Epidermal melanocyte (primary cell): Measurements from ENCODE around the gene NAALADL2.
"Not testable (repeated sequence)": the region's sequence is repeated elsewhere in the genome, so short reads cannot be mapped to it uniquely, and the experiment has no call there.

Experiments
- DNase-seq: peaks from one replicate; pipeline ENCODE4 v3.0.0; 2011; ENCODE audit warnings: low spot score; ENCODE audit not compliant: insufficient read length

The NAALADL2 gene

DNA sequence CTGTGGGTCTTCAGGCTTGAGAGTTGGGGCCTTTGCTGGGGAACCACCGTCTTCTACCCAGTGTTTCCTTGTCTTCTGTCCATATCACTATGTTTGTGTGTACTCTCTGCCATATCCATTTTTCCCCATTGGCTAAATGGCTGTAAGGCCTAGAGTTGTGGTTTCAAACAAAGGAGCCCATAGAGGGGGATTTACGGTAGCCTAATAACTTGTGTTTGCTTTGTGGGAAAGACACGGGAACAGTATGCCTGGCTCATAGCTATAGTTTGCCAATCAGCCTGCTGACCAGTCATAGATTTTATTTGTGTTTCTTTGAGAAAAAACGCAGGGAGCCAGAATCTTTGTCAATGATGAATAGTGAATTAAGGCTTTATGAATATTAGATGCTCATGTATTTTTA lies 554.8 kb downstream of the NAALADL2 start:
- no peak for DNase-seq

DNA sequence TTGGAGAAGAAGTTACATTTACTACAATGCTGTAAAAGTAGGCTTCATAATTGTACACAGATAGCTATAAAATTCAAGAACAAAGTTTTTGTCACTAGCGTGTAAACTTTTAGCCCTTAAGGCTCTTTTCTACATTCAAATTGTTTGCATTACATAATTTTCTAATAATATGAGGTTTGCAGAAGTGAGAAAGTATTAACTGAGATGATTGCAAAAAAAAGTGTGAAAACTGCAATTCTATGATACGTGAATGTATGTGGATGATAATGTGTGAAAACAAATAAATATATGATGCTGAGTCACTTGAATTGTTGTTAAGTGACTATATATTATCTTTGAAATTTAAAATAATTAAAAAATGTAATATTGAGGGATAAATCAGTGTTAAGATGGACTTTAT lies 557.5 kb downstream of the NAALADL2 start:
- no peak for DNase-seq

DNA sequence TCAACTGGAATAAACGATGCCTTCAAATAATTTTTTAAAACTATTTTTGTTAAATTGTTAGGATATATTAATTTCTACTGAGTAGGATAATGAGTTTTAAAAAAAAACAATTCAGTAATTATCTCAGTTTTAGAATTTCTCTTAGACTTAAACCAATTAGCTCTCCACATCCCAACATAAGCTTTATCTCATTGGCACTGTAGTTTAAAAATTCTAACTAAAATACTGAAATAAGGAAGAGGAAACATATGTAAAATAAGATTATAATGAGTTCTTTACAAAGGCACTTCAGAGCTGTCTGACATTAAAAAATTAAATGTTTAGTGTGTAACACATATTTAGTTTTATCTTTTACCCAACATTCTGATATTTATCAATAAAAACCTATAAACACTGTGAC lies 558.3 kb downstream of the NAALADL2 start:
- no peak for DNase-seq

DNA sequence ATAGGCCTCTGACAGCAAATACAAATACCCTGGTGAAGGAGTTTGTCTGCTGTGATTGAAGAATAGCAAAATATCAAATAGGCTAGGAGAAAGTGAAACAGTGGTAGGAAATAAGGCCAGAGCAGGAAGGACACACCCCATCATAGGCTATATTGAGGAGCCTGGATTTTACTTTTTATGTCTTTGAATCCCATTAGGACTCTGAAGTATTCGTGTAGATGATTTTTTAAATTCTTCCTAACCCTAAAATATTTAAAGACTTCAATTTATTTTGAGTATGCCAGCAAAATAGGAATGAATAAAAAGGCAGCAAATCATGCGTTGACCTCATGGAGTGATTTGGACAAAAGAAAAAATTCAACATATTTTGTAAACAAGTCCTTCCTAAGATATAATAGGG lies 562.8 kb downstream of the NAALADL2 start:
- no peak for DNase-seq

DNA sequence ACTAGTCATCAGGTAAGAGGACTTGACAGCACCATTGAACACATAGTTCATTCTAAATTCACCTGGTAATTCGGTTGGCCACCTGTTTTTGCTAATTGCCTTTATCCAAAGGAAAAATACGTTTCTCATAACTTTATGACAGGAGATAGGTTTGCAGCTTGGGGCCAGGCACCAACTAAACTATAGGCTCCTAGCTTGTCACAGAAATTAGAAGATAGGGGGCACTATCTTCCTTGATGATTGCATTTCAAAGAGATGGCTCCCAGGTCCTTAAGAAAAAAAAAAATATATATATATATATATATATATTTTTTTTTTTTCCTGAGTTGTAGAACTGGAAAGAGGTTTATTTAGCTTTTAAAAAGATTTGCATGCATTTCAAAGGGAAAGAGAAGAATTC lies 563.6 kb downstream of the NAALADL2 start:
- DNase-seq, result no peak

DNA sequence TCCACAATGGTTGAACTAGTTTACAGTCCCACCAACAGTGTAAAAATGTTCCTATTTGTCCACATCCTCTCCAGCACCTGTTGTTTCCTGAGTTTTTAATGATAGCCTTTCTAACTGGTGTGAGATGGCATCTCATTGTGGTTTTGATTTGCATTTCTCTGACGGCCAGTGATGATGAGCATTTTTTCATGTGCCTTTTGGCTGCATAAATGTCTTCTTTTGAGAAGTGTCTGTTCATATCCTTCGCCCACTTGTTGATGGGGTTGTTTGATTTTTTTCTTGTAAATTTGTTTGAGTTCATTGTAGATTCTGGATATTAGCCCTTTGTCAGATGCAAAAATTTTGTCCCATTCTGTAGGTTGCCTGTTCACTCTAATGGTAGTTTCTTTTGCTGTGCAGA lies 564.7 kb downstream of the NAALADL2 start:
- DNase-seq, result not testable (repeated sequence)

DNA sequence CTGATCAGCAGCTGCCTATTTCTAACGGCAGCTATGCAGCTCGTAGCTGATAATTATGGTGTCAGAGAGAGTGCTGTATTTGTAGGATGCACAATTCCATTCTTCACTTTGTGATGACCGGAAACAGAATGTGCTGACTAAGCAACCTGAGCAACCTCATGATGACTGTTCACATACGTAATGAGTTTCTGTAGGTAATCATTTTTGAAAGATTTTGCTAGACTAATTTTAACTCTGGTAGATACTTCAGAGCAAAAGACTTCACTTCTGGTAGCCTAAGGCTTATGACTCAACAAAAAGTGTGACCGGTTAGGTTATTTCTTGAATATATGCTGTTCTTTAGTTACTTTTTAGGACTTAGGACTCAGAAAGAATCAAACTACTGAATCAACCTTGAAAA lies 567.7 kb downstream of the NAALADL2 start:
- DNase-seq, result no peak

DNA sequence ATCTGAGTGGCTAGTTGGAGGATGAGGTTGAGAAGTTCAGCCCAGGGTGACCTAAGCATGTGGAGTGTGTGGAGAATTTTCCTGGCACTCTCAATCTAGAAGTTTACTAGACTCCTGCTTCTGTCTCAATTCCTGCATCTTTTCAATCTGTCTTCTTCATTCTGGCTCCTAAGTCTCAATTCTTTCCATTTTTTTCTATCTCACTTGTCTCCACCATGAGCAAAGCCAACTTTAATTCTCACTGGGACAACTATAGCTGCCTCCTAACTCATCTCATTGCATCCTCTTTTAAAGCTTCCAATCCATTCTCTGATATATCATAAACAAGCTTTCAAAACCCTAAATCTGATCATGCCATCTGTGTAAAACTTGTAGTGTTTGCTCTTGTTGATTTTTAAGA lies 569.3 kb downstream of the NAALADL2 start:
- no peak for DNase-seq

DNA sequence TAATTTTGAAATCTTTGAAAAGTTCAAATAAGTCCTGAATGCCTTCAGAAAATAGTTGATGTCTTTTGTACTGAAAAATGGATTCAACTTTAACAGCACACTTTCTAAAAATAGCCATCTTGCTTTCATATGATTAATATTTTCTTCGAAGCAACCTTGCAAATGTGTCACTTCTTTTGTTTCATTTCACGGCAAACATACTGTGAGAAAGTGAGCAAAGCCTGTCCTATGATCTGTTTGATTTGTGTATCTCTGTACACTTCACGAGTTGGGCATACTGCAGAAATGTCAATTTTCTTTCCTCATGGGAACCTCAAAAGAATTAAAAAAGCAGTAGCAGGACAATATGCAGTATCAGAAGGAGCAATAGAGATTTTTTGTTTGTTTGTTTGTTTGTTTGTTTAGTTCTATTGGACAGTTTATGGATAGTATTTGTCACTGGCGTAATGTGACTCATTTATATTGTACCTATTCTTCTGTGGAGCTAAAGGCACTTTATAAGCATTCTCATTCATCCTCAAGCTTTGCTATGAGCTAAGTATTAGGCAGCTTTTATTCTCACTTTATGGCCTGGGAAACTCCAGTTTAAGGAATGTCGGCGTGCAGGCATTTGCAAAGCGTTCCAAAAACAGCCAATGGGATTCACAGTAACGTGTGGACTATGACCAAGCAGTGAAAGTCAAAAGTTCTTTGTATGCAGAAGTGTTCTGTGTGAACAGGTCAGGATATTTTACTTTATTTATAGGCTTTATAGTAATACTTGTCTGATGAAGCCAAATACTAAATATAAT lies 572.0 kb downstream of the NAALADL2 start:
- no peak for DNase-seq

DNA sequence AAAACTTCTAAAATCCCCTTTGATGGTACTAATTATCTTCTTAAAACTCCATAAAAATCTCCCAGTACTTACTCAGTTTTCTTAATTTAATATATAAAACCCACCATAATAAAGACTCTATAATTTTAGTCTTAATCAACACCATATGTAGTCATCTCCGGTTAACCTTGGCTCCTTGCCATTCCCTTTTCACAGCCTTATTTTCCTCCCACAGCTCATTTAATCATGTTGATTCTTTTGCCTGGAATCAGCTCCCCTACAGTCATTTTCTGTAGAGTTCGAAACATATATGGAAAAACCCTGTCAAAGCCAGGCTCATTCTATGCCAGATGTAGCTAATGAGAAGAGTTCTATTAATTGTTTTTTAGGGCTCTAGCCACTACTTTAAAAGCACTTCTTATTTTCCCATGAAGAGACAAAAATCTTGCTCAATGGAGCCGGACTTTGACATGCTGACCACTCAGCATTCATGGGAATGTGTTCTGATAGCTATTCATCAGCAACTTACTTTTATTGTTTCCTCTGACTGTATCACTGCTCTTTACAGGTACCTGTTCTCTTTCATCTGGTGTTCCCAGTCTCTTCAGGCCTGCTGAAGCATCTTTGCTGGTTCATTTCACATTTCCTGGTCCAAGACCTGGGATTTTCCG lies 573.4 kb downstream of the NAALADL2 start:
- DNase-seq, result no peak

DNA sequence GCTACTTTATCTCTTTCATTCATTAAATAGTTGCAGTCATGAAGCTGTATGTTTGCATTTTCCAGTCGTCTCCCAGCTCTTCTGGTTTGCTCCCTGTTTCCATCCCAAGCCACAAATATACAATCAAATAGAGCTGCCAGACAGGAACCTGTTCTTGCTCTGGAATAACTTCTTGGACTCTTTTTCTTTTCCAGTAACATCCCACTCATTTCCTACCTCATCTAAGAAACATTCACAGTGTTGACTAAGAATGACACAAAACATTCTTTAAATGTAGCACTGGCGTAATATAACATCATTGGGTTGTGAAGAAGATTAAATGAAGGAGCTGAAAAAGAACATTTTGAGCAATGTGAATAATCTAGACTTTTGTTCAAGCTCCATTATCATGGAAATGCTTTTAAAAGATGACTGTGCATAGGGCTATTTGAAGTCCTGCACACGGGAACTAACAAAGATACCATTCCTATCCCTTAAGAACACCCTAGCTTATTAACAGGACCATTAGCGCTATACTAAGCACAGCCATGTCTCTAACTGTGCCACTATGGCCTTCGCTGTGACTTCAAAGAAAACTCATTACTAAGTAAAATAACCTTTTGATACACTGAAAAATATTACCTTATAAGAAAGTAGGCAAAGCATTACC lies 574.0 kb downstream of the NAALADL2 start:
- no peak for DNase-seq

DNA sequence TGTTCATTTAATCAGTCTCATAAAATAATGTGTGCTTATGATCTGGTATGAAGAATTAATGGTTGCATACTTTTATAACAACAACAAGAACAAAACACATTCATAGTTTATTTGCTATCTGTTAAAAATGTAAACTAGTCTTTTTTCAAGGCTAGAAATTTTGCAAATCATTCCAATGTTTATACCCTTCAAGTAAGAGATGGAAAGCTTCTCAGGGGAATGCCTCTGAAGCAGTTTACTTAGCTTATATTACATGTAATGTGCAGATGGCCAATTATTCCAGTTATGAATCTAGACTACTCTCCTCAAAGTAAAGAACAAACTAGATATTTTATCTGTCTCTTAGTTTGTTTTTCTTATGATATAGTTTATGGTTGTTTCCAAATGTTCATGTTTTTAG lies 575.4 kb downstream of the NAALADL2 start:
- DNase-seq, result no peak

DNA sequence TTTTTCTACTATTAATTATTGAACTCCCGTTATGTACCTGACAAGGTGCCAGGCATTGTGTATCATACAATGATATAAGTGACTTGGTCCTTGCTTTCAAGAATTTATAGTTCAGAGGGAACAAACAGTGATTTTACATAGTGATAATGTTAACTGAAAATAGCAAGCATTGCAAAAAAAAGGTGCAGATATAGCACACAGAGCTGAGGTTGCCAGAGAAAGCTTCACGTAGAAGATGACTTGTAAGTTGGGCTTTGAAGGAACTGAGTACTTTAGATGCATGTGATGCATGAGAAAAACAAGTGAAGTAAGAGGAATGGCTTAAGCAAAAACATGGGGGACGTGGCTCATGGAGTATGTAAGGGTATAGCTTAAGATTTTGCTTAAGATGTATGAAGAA lies 584.5 kb downstream of the NAALADL2 start:
- DNase-seq, result no peak

DNA sequence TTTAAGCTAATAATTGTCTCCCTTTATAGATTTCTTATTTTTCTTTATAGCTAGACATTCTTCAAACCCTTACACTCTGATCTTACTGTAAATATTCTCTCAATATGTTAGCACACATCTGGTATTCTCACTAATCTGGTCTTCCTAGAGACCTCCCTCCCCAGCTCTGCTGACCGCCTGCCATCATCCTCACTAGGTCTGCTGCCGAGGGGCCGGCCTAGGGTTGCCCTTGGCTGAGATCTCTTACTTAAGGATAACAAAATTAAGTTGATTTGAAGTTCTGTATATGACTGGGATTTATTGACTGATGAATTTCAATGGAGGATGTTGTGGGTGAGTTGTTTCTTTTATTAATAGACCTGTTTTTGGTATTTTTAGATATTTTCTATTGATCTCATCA lies 586.6 kb downstream of the NAALADL2 start:
- DNase-seq, result no peak

DNA sequence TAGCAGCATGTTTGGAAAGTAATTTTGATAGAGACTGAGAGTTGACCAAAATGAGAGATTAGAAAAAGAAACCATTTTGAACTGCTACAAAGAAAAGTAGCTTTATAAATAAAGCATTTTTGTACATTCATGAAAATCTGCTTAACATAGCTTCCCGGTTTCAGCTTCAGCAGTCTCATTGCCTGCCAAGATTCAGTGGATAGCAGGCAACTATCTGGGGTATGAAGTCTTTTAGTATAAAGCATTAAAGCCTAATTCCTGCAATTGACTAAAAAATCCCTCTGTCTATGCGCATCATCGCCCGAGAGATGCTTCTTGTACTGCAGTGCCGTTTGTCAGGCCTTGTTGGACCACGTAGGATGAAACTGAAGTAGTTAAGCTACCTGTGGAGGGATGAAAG lies 588.4 kb downstream of the NAALADL2 start:
- no peak for DNase-seq

DNA sequence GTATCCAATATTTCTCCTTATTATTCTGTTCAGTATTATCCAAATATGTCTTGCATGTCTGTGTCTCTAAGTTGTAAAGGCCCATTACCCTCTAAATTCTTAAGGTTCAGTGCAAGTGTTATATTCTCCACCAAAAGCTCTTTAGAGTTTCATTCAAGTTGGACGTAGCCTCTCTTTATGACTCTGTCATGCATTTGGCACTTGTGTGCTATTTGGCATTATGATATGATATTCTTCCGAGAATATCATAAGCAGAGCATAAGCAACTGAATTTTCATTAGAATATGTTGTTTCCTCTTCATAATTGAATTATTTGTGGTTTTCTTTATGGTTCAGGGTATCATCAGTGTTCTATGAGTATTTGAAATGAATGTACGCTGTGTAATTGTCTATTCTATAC lies 594.2 kb downstream of the NAALADL2 start:
- no peak for DNase-seq

DNA sequence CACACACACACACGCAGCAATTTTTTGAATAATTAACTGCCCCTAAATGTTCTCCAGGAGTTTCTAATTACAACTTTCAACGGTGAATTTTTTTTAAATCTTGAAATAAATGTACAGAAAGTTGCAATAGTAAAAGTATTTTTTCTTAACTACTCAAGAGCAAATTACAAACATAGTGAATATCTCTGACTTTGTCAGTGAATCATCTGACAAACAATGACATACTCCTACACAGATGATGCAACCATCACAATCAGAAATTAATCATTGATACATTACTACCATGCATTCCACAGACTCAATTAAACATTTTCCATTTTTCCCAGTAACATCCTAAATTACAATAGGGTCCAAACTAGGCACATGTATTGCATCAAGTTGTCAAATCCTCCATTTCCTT lies 597.3 kb downstream of the NAALADL2 start:
- no peak for DNase-seq

DNA sequence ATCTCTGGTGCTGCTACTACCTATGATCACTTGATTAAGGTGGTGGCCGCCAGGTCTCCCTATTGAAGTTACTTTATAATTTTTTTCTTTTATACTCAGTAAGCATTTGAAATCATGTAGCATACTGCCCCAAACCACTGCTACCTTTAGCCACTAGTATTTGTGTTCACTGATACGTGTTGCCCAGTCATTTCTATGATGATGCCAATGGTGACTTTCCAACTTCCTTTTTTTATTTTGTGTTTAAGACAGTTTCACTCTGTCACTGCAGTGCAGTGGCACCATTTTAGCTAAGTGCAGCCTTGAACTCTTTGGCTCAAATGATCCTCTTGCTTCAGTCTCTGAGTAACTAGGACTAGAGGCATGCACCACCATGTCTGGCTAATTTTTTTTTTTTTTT lies 598.2 kb downstream of the NAALADL2 start:
- DNase-seq, result no peak

DNA sequence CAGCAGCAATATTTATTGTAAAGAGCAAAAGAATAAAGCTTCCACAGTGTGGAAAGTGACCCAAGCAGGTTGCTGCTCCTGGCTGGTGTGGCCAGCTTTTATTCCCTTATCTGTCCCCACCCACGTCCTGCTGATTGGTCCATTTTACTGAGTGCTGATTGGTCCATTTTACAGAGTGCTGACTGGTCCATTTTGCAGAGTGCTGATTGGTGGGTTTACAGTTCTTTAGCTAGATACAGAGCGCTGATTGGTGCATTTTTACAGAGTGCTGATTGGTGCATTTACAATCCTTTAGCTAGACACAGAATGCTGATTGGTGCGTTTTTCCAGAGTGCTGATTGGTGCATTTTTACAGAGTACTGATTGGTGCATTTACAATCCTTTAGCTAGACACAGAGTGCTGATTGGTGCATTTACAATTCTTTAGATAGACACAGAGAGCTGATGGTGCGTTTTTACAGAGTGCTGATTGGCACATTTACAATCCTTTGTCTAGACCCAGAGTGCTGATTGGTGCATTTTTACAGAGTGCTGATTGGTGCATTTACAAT lies 601.8 kb downstream of the NAALADL2 start:
- DNase-seq, result not testable (repeated sequence)

DNA sequence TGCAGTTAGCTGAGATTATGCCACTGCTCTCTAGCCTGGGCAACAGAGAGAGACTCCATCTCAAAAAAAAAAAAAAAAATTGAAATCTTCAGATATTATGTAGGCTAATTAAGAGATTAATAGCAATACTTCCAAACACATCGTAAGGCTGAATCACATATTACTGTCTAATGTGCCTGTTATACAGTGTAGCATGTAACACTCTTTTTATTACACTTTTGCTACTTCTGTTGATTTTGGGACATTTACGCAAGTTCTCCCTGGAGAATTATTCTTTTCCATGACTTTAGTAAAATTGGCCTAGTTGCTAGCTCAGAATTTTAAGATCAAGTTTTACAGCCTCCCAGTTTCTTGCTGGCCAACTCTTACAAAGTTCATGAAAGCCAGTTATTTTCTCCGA lies 605.2 kb downstream of the NAALADL2 start:
- DNase-seq, result no peak

DNA sequence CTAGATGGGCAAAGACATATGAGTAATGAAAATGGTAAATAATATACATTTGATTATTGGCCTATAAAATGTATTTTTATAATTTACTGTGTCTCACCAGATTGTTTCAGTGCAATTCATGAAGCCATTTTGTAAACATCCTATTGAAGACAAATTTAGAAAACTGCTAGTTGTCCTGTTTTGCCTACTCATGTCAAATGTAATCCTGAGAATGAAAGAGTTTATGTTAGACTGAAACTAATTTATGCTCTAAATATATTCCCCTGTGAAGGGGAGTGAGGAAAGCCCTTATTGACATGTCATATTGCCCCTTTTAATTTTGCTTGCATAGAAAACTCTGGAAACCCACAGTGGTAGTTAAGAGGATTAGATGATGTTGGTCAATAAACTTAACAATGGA lies 610.0 kb downstream of the NAALADL2 start:
- no peak for DNase-seq

DNA sequence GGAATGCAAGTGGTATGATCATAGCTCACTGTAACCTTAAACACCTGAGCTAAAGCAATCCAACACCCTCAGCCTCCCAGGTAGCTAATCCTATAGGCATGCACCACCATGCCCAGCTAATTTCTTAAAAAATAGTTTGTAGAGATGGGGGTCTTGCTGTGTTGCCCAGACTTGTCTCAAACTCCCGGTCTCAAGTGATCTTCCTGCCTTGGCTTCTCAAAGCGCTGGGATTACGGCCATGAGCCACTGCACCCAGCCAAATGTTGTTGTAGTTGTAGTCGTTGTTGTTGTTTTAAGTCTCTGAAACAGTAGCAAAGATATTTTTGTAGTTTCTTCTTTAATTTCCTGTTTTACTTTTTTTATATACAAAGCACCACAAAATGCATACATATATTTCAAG lies 616.6 kb downstream of the NAALADL2 start:
- DNase-seq, result no peak
